Left lung (tissue), 10 donors: ENCODE results near the gene STPG3. TPM values are rescaled to one million over a fixed set of nuclear protein-coding genes. Genes with fewer than 3 reads are reported as not detected.

Experiments used
- ATAC-seq: fragments of 200-7000 bp; cut with Tn5 transposase; one replicate; pipeline ENCODE4 v1.9.1; 2020; ENCODE audit warnings: moderate library complexity
- DNase-seq, 4 donors: peaks; one replicate each; pipeline ENCODE4 v3.0.0-alpha.2; 2013 to 2020
- H3K27ac ChIP-seq, 2 donors: fragments of 200-600 bp; sonication (generic) in 1 of 2; one replicate each; pipeline versions ENCODE4 v1.5.0 to v1.8.0; 2020 to 2021
- H3K27me3 ChIP-seq, 2 donors: fragments of 200-600 bp; sonication (generic) in 1 of 2; one replicate each; pipeline versions ENCODE4 v1.5.0 to v1.8.0; 2020 to 2021
- H3K36me3 ChIP-seq, 2 donors: fragments of 200-600 bp; sonication (generic) in 1 of 2; one replicate each; pipeline versions ENCODE4 v1.5.0 to v1.8.0; 2020 to 2021
- H3K4me1 ChIP-seq, 2 donors: fragments of 200-600 bp; one replicate each; pipeline ENCODE4 v1.8.0; 2021
- H3K4me3 ChIP-seq, 2 donors: fragments of 200-600 bp; sonication (generic) in 1 of 2; one replicate each; pipeline versions ENCODE4 v1.5.0 to v1.8.0; 2020 to 2021; ENCODE audit warnings: mild to moderate bottlenecking in 1 of 2
- H3K9me3 ChIP-seq, 2 donors: fragments of 200-600 bp; sonication (generic) in 1 of 2; one replicate each; pipeline versions ENCODE4 v1.5.0 to v1.8.0; 2020 to 2021
- CTCF ChIP-seq, 2 donors: fragments of 200-600 bp; sonication (generic) in 1 of 2; IDR thresholded peaks; one replicate each; pipeline versions ENCODE4 v1.5.0 to v1.8.0; 2021; ENCODE audit warnings: antibody characterized with exemption in 2 of 2
- intact Hi-C, 2 donors: fragments of 100-400 bp; cut with DNase I; formaldehyde crosslinking; loops; one replicate each; pipeline versions ENCODE4 v1.11.2 to v1.14.2; 2022
- polyA plus RNA-seq, 6 donors: library from polyadenylated mRNA; unstranded; fragments of 120-200 nt; gene quantifications; one replicate each; pipeline ENCODE4 v1.2.1, GENCODE V29; 2013; ENCODE audit not compliant: insufficient read length in 6 of 6
- total RNA-seq, 2 donors: library from RNA; stranded (reverse); fragmentation: NEBNext Ultra II Directional; extraction: Animal tissue kit (Norgen Biotek cat#: 25700); gene quantifications; one replicate each; pipeline ENCODE4 v1.2.1, GENCODE V29; 2021
- donor health status: DM: no; HTN: yes; CAD: no.
- donor health status: DM: no; HTN: no; CAD: no.

Gene STPG3
- total and polyA plus RNA-seq, 8 donors = 0.69 to 1.4 (median 0.89) TPM; not detected in 2

- peaks cover 21 to 33% of the 10 kb centered on the region in 2 donors for H3K4me1 ChIP-seq
- no peaks in the 10 kb centered on the region for H3K9me3 ChIP-seq
- peaks cover 0 to 65% of the 10 kb centered on the region in 2 donors for H3K36me3 ChIP-seq
- no peak overlapping the region for H3K4me3 ChIP-seq
- no peak for TF ChIP-seq CTCF (IDR thresholded peaks at IDR 0.05)
- ATAC-seq (no peak), DNase-seq (no peak)
- intact Hi-C loops = no loop called here
- no peak overlapping the region for H3K27ac ChIP-seq
- H3K27me3 ChIP-seq = no peaks in the 10 kb centered on the region
Measured at GRCh38 chr9:137265496-137266161, 14.5 kb downstream of the STPG3 start.

- no peak for TF ChIP-seq CTCF (IDR thresholded peaks at IDR 0.05)
- intact Hi-C loops = no loop called here
- Histone ChIP-seq H3K27ac (no peak overlapping the region), H3K9me3 (no peaks in the 10 kb centered on the region), H3K4me3 (no peak overlapping the region), H3K36me3 (peaks cover 0 to 70% of the 10 kb centered on the region in 2 donors), H3K27me3 (no peaks in the 10 kb centered on the region), H3K4me1 (peaks cover 21 to 38% of the 10 kb centered on the region in 2 donors)
- DNase-seq (peak in 1 of 4 donors; percentile 53), ATAC-seq (no peak)
Measured at GRCh38 chr9:137266162-137266527, 15.1 kb downstream of the STPG3 start.

GRCh38 chr9:137266585-137267453 lies 15.7 kb downstream of the STPG3 start:
- ATAC-seq (no peak), DNase-seq (peak in 1 of 4 donors; percentile 64)
- peaks cover 0 to 71% of the 10 kb centered on the region in 2 donors for H3K36me3 ChIP-seq
- no peaks in the 10 kb centered on the region for H3K9me3 ChIP-seq
- H3K4me3 ChIP-seq = no peak overlapping the region
- H3K27ac ChIP-seq = no peak overlapping the region
- no peaks in the 10 kb centered on the region for H3K27me3 ChIP-seq
- H3K4me1 ChIP-seq = peaks cover 21 to 39% of the 10 kb centered on the region in 2 donors
- TF ChIP-seq CTCF (IDR thresholded peaks at IDR 0.05) = no peak
- intact Hi-C loops = no loop called here

GRCh38 chr9:137267933-137268355 lies 16.9 kb downstream of the STPG3 start:
- Histone ChIP-seq H3K36me3 (peaks cover 0 to 83% of the 10 kb centered on the region in 2 donors), H3K4me3 (no peak overlapping the region), H3K27me3 (no peaks in the 10 kb centered on the region), H3K9me3 (no peaks in the 10 kb centered on the region), H3K4me1 (peaks cover 21 to 39% of the 10 kb centered on the region in 2 donors), H3K27ac (peak overlapping the region in 1 of 2 donors; percentile 67)
- no peak for TF ChIP-seq CTCF (IDR thresholded peaks at IDR 0.05)
- intact Hi-C loops = no loop called here
- ATAC-seq (no peak), DNase-seq (no peak)
